ENCODE results near the gene NUDT8. TPM values are rescaled to one million over a fixed set of nuclear protein-coding genes. Genes with fewer than 3 reads are reported as not detected.
"Not testable (repeated sequence)": the region's sequence is repeated elsewhere in the genome, so short reads cannot be mapped to it uniquely, and the experiment has no call there.

Gene NUDT8
- total RNA-seq, 2 donors from 2014 or later: 11.5 to 21.8 TPM

DNA sequence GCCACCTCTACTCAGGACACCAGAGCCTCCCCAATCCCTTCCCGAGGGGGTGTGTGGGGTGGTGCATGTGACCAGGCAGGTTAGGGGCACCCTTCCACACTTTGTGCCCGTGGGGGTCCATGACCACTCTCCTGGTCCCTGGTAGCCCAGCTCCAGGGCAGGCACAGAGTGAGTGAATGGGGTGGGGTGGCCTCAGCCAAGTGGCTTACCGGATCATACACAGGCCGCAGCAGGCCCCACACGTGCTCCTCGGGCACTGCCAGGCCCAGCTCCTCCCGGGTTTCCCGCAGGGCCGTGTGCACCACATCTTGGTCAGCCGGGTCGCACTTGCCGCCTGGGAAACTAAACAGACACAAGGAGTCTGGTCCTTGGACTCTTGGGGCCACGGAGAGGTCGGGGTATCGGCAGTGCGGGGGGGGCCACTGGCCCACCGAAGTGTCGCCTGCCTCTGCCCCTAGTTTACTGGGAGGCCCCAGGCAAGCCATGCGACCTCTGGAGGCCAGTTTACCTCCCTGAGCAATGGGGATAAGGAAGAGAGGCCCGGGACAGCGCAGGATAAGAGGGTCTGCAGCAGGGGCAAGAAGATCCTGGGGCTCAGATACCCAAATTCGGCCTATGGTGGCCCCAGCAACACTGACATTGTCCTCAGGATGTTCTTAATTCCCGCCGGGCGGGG, 889 bp downstream of the NUDT8 start:
- 31 to 45% methylated on average over 9 to 25 of the region's 25 CpGs for WGBS, 2 donors
- ATAC-seq (no peak), DNase-seq (peak in 1 of 4 donors; percentile 28)
- H3K36me3 ChIP-seq (replicated peaks in 1 of 2; ENCODE audit: insufficient read depth in 1 of 2, low read depth in 2 of 2): no peaks in the 10 kb centered on the region
- peak overlapping the region in 3 of 4 donors; percentile 91 to 95 (median 93) for H3K27ac ChIP-seq
- peaks cover 42% of the 10 kb centered on the region for H3K4me1 ChIP-seq
- no peaks in the 10 kb centered on the region for H3K27me3 ChIP-seq
- intact Hi-C loops (cut with DNase I): no loop called here
- no peak overlapping the region for H3K4me3 ChIP-seq
- H3K9me3 ChIP-seq: no peaks in the 10 kb centered on the region
- TF ChIP-seq, protein P1, sequence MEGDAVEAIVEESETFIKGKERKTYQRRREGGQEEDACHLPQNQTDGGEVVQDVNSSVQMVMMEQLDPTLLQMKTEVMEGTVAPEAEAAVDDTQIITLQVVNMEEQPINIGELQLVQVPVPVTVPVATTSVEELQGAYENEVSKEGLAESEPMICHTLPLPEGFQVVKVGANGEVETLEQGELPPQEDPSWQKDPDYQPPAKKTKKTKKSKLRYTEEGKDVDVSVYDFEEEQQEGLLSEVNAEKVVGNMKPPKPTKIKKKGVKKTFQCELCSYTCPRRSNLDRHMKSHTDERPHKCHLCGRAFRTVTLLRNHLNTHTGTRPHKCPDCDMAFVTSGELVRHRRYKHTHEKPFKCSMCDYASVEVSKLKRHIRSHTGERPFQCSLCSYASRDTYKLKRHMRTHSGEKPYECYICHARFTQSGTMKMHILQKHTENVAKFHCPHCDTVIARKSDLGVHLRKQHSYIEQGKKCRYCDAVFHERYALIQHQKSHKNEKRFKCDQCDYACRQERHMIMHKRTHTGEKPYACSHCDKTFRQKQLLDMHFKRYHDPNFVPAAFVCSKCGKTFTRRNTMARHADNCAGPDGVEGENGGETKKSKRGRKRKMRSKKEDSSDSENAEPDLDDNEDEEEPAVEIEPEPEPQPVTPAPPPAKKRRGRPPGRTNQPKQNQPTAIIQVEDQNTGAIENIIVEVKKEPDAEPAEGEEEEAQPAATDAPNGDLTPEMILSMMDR (IDR thresholded peaks at IDR 0.05): no peak
- TF ChIP-seq POLR2A (IDR thresholded peaks at IDR 0.05): no peak

DNA sequence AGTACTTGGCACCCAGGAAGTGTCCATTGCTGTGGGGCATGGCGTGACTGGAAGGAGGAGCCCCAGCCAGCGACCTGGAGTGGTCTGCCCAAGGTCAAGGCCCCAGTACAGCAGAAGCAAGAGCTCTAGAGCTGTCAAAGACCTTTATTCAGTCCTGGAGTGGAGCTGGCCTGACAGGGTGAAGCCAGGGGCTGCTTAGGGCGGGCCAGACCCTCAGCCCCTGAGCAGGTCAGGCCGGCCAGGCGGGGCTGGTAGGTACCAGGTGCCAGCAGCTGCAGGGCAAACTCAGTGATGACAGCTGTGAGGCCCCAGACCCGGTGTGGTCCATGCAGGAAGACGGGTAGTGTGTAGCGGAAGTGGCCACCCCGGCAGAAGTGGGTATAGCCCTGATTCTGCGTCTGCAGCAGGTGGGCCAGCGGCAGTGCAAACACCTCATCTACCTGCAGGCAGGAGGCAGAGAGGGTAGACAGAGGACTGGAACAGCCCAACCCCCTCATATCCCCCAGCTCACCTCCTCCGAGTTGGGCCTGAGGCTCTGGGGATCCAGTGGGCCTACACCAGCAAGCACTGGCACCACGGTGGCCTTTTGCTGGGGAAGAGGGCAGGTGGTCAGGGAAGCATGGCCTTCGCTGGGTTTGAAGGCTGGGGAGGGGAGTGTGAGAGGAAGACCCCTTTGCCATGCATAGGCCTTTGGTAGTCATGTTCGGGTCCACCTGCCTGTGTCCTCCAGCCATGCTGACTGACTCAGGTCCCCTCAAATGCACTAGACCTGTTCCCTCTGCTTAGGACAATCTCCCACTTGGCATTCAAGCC, 1.7 kb downstream of the NUDT8 start:
- intact Hi-C loops (cut with DNase I): no loop called here
- Histone ChIP-seq H3K9me3 (no peaks in the 10 kb centered on the region), H3K27me3 (no peaks in the 10 kb centered on the region), H3K4me1 (peaks cover 38% of the 10 kb centered on the region), H3K27ac (no peak overlapping the region), H3K4me3 (no peak overlapping the region), H3K36me3 (replicated peaks in 1 of 2; ENCODE audit: insufficient read depth in 1 of 2, low read depth in 2 of 2) (no peaks in the 10 kb centered on the region)
- ATAC-seq (no peak), DNase-seq (peak in 1 of 4 donors; percentile 11)
- no peak for TF ChIP-seq POLR2A (IDR thresholded peaks at IDR 0.05)
- TF ChIP-seq, protein P1 (IDR thresholded peaks at IDR 0.05): no peak
- WGBS, 2 donors: 85 to 90% methylated on average over 7 to 15 of the region's 15 CpGs

DNA sequence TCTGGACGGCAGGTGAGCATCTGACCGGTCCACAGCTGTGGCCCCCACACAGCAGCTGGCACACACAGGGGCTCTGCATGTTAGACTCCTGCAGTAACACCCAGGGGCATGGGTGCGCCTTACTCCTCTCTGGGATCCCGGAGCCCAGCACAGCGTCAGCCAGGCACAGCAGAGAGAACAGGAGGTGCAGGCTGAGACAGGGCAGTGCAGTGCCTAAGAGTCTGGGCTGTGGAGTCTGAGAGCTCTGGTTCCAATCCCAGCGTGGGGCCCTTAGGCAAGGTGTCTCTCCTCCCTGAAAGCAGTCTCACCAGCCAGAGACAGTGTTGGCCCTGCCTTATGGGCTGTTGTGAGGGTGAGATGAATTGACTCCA, 2.3 kb downstream of the NUDT8 start:
- Histone ChIP-seq H3K27me3 (no peaks in the 10 kb centered on the region), H3K4me3 (no peak overlapping the region), H3K36me3 (replicated peaks in 1 of 2; ENCODE audit: insufficient read depth in 1 of 2, low read depth in 2 of 2) (no peaks in the 10 kb centered on the region), H3K9me3 (no peaks in the 10 kb centered on the region), H3K4me1 (peaks cover 32% of the 10 kb centered on the region), H3K27ac (no peak overlapping the region)
- no peak for ATAC-seq
- intact Hi-C loops (cut with DNase I): no loop called here
- 94 to 95% methylated on average over 2 to 6 of the region's 6 CpGs for WGBS, 2 donors
- TF ChIP-seq, protein P1 (IDR thresholded peaks at IDR 0.05): no peak
- TF ChIP-seq POLR2A (IDR thresholded peaks at IDR 0.05): no peak
- peak in 2 of 4 donors; percentile 1 to 11 for DNase-seq

DNA sequence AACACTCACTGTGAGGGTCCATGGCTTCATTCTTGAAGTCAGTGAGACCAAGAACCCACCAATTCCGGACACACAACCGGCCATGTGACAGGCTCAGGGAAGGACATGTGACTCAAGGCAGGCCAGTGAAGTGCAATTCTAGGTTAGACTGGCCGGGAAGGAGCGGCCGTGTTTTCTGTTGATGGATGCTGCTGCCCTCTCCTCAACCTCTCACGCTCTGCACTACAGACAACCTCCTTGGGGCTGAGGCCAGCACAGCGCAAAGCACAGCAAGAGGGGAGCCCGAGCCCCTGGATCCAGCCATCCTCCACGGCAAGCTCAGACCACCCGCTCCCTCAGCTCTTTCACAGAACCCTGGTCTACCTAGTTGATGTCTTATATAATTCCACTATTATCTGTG, 2.8 kb downstream of the NUDT8 start:
- H3K36me3 ChIP-seq (replicated peaks in 1 of 2; ENCODE audit: insufficient read depth in 1 of 2, low read depth in 2 of 2): no peaks in the 10 kb centered on the region
- no peaks in the 10 kb centered on the region for H3K27me3 ChIP-seq
- H3K4me1 ChIP-seq: peaks cover 27% of the 10 kb centered on the region
- ATAC-seq (no peak), DNase-seq (no peak)
- H3K27ac ChIP-seq: no peak overlapping the region
- H3K9me3 ChIP-seq: no peaks in the 10 kb centered on the region
- 94 to 100% methylated on average over 8 to 10 of the region's 10 CpGs for WGBS, 2 donors
- no peak overlapping the region for H3K4me3 ChIP-seq
- no peak for TF ChIP-seq POLR2A (IDR thresholded peaks at IDR 0.05)
- TF ChIP-seq, protein P1 (IDR thresholded peaks at IDR 0.05): no peak
- intact Hi-C loops (cut with DNase I): no loop called here

DNA sequence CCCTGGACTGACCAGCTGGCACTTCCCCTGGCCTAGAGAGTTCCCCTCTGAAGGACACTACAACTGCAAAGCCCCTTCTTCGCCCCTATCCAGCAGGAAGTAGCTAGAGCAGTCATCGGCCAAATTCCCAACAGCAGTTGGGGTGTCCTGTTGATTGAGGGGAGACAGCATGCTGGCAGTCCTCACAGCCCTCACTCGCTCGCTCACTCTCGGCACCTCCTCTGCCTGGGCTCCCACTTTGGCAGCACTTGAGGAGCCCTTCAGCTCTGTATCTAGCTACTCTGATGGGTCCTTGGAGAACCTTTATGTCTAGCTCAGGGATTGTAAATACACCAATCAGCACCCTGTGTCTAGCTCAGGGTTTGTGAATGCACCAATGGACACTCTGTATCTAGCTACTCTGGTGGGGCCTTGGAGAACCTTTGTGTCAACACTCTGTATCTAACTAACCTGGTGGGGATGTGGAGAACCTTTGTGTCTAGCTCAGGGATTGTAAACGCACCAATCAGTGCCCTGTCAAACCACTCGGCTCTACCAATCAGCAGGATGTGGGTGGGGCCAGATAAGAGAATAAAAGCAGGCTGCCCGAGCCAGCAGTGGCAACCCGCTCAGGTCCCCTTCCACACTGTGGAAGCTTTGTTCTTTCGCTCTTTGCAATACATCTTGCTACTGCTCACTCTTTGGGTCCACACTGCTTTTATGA, 3.5 kb downstream of the NUDT8 start:
- H3K27ac ChIP-seq; intact Hi-C loops (cut with DNase I): not testable (repeated sequence)

DNA sequence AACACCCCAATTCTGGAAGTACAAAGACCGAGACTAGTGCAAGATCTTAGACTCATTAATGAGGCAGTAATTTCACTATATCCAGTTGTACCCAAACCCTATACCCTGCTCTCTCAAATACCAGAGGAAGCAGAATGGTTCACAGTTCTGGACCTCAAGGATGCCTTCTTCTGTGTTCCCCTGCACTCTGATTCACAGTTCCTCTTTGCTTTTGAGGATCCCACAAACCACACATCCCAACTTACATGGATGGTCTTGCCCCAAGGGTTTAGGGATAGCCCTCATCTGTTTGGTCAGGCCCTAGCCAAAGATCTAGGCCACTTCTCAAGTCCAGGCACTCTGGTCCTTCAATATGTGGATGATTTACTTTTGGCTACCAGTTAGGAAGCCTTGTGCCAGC, 5.9 kb downstream of the NUDT8 start:
- H3K27me3 ChIP-seq; ATAC-seq; H3K36me3 ChIP-seq (replicated peaks in 1 of 2; ENCODE audit: insufficient read depth in 1 of 2, low read depth in 2 of 2); intact Hi-C loops (cut with DNase I); H3K27ac ChIP-seq; H3K4me3 ChIP-seq; DNase-seq; H3K9me3 ChIP-seq; H3K4me1 ChIP-seq: not testable (repeated sequence)
- WGBS, 2 donors: 78 to 91% methylated on average over 1 of the region's 1 CpG

More for the DNA sequence above, 3.5 kb downstream of the NUDT8 start:
- not testable (repeated sequence) for DNase-seq; H3K36me3 ChIP-seq (replicated peaks in 1 of 2; ENCODE audit: insufficient read depth in 1 of 2, low read depth in 2 of 2); ATAC-seq; H3K9me3 ChIP-seq; H3K27me3 ChIP-seq; H3K4me3 ChIP-seq
- 82 to 86% methylated on average over 7 to 10 of the region's 10 CpGs for WGBS, 2 donors
- peaks cover 20% of the 10 kb centered on the region for H3K4me1 ChIP-seq

DNA sequence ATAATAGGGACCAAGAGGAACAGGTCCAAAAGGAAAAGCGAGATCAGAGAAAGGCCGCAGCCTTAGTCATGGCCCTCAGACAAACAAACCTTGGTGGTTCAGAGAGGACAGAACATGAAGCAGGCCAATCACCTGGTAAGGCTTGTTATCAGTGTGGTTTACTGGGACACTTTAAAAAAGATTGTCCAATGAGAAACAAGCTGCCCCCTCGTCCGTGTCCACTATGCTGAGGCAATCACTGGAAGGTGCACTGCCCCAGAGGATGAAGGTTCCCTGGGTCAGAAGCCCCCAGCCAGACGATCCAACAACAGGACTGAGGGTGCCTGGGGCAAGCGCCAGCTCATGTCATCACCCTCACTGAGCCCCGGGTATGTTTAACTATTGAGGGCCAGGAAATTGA, 6.8 kb downstream of the NUDT8 start:
- H3K27me3 ChIP-seq; H3K36me3 ChIP-seq (replicated peaks in 1 of 2; ENCODE audit: insufficient read depth in 1 of 2, low read depth in 2 of 2); H3K27ac ChIP-seq; H3K4me3 ChIP-seq; ATAC-seq; H3K4me1 ChIP-seq; H3K9me3 ChIP-seq; DNase-seq; intact Hi-C loops (cut with DNase I): not testable (repeated sequence)
- 71 to 90% methylated on average over 4 to 7 of the region's 7 CpGs for WGBS, 2 donors
